Right lobe of liver (tissue), 4 donors: ENCODE data around the gene CENPX.

Source experiments
- POLR2A ChIP-seq: fragments of 450-650 bp; IDR thresholded peaks from one replicate; pipeline ENCODE4 v1.6.1; 2017; ENCODE audit warnings: antibody characterized with exemption, mild to moderate bottlenecking
- TF ChIP-seq, protein P1 (sequence below), 4 donors: fragments of 200-600 bp in 3 of 4; fragments of 450-650 bp in 1 of 4; IDR thresholded peaks; one replicate each; pipeline versions ENCODE4 v1.5.1 to v1.8.0; 2016 to 2022; ENCODE audit warnings: antibody characterized with exemption in 4 of 4, mild to moderate bottlenecking in 2 of 4
- donor health status: DM: no; HTN: no; CAD: no.
- donor health status: DM: no; HTN: no; CAD: no.
- donor health status: DM: no; HTN: yes; CAD: no.

DNA sequence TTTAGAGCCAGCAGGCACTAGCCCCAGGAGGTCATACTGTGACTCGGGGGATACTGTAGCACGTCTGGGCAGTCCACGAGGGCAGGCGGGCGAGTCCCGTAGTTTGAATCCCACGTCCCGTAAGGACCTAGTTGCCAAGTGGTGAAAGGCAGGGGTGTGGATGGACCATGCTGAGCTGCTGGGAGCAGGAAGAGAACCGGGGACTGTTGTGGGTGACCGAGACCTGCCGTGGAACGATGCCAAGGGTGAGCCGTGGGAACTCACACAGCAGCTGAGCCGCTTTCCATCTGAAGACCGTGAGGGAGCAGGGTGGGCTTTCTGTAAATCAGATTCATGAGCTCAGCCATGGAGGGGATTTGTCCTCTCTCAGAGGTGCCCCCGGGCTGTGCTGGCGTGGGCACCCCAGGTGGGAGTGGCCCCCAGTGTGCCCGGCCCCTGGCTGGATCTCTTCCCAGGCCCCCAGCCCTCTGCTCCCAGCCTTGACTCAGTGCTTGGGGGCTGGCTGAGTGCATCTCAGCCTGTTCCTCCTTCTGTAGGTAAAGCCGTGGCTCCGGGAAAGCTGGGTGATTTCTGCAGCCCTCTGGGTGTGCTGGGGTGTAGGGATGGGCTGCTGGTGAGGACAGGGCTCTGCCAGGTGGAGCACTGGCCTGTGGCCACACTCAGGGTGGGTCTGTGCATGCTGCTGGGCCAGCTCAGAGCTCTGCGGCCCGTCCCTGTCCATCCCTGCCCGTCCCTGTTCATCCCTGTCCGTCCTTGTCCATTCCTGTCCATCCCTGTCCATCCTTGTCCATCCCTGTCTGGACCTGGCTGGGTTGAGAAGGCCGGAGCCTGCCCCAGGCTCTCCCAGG lies 31.6 kb downstream of the CENPX start:
- TF ChIP-seq POLR2A = no peak
- TF ChIP-seq, protein P1, sequence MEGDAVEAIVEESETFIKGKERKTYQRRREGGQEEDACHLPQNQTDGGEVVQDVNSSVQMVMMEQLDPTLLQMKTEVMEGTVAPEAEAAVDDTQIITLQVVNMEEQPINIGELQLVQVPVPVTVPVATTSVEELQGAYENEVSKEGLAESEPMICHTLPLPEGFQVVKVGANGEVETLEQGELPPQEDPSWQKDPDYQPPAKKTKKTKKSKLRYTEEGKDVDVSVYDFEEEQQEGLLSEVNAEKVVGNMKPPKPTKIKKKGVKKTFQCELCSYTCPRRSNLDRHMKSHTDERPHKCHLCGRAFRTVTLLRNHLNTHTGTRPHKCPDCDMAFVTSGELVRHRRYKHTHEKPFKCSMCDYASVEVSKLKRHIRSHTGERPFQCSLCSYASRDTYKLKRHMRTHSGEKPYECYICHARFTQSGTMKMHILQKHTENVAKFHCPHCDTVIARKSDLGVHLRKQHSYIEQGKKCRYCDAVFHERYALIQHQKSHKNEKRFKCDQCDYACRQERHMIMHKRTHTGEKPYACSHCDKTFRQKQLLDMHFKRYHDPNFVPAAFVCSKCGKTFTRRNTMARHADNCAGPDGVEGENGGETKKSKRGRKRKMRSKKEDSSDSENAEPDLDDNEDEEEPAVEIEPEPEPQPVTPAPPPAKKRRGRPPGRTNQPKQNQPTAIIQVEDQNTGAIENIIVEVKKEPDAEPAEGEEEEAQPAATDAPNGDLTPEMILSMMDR (IDR thresholded peaks at IDR 0.05) = no peak
